ENCODE measurements around the gene ODAD2. TPM values are rescaled to one million over a fixed set of nuclear protein-coding genes. Genes with fewer than 3 reads are reported as not detected.
"Not testable (repeated sequence)": the region's sequence is repeated elsewhere in the genome, so short reads cannot be mapped to it uniquely, and the experiment has no call there.

The ODAD2 gene
- total RNA-seq, 4 donors from 2014 or later: not detected

GRCh38 chr10:28008054-28008453, 9.2 kb upstream of the ODAD2 start:
- H3K9me3 ChIP-seq: no peaks in the 10 kb centered on the region
- no peak for TF ChIP-seq CTCF (IDR thresholded peaks at IDR 0.05)
- no peak for TF ChIP-seq POLR2A (IDR thresholded peaks at IDR 0.05)

GRCh38 chr10:28001353-28001752, 2.5 kb upstream of the ODAD2 start:
- Histone ChIP-seq H3K27ac (no peak overlapping the region), H3K4me3 (no peak overlapping the region), H3K4me1 (no peaks in the 10 kb centered on the region), H3K9me3 (no peaks in the 10 kb centered on the region), H3K27me3 (no peaks in the 10 kb centered on the region), H3K36me3 (no peaks in the 10 kb centered on the region)
- DNase-seq: no peak
- no peak for TF ChIP-seq CTCF (IDR thresholded peaks at IDR 0.05)
- TF ChIP-seq POLR2A (IDR thresholded peaks at IDR 0.05): no peak

More at GRCh38 chr10:28008054-28008453, 9.2 kb upstream of the ODAD2 start:
- DNase-seq: no peak
- Histone ChIP-seq H3K4me1 (no peaks in the 10 kb centered on the region), H3K4me3 (no peak overlapping the region), H3K27ac (no peak overlapping the region), H3K27me3 (no peaks in the 10 kb centered on the region), H3K36me3 (no peaks in the 10 kb centered on the region)

- H3K27ac ChIP-seq: peak overlapping the region in 3 of 4 donors; percentile 25 to 40 (median 31)
- no peaks in the 10 kb centered on the region for H3K36me3 ChIP-seq
- DNase-seq: no peak
- H3K4me3 ChIP-seq: peak overlapping the region; percentile 28 to 61 (median 55)
- no peaks in the 10 kb centered on the region for H3K27me3 ChIP-seq
- TF ChIP-seq CTCF (IDR thresholded peaks at IDR 0.05) (no peak), POLR2A (IDR thresholded peaks at IDR 0.05) (no peak)
- no peaks in the 10 kb centered on the region for H3K9me3 ChIP-seq
- no peaks in the 10 kb centered on the region for H3K4me1 ChIP-seq
Observed at GRCh38 chr10:27998178-27998953, 513 bp downstream of the ODAD2 start.

GRCh38 chr10:27997865-27998177, 1.1 kb downstream of the ODAD2 start:
- Histone ChIP-seq H3K36me3 (no peaks in the 10 kb centered on the region), H3K4me3 (peak overlapping the region in 1 of 4 donors; percentile 61), H3K27ac (peak overlapping the region in 1 of 4 donors; percentile 40), H3K27me3 (no peaks in the 10 kb centered on the region), H3K9me3 (no peaks in the 10 kb centered on the region), H3K4me1 (no peaks in the 10 kb centered on the region)
- TF ChIP-seq CTCF (IDR thresholded peaks at IDR 0.05) (no peak), POLR2A (IDR thresholded peaks at IDR 0.05) (no peak)
- no peak for DNase-seq

- H3K36me3 ChIP-seq: no peaks in the 10 kb centered on the region
Observed at GRCh38 chr10:27995311-27995710, 3.6 kb downstream of the ODAD2 start.

DNA sequence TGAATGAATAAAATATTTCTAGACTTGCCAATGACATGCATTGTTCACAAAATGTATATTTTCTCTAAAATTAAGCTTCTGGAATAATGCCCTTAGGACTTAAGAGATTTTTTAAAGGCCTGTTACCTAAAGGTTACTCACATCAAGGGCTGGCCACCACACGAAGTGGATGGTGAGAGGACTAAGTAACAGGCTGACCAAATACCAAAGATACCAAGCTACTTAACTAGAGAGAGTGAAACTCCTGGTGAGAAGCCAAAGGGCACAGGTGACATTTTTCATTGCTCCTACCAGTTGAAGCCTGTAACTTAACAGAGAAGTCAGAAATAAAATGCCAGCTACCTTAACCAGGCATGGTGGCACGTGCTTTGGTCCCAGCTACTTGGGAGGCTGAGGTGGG, 9.5 kb downstream of the ODAD2 start:
- not testable (repeated sequence) for H3K4me3 ChIP-seq, H3K36me3 ChIP-seq, H3K9me3 ChIP-seq, H3K4me1 ChIP-seq, H3K27me3 ChIP-seq, DNase-seq, H3K27ac ChIP-seq

More at GRCh38 chr10:27995311-27995710, 3.6 kb downstream of the ODAD2 start:
- no peaks in the 10 kb centered on the region for H3K4me1 ChIP-seq
- DNase-seq: no peak
- H3K27me3 ChIP-seq: no peaks in the 10 kb centered on the region
- no peak overlapping the region for H3K4me3 ChIP-seq
- no peaks in the 10 kb centered on the region for H3K9me3 ChIP-seq
- no peak for TF ChIP-seq CTCF (IDR thresholded peaks at IDR 0.05)
- no peak for TF ChIP-seq POLR2A (IDR thresholded peaks at IDR 0.05)
- no peak overlapping the region for H3K27ac ChIP-seq
